PC-9 (cell line): ENCODE data around the gene TRIM5.

Experiments used
- CTCF ChIP-seq: fragments of 200-600 bp; sonication (generic); conservative IDR thresholded peaks from 2 replicates; pipeline ENCODE4 v1.6.1; 2017; ENCODE audit warnings: mixed run types, antibody characterized with exemption, mild to moderate bottlenecking, moderate library complexity
- EZH2 ChIP-seq: fragments of 200-600 bp; sonication (generic); IDR thresholded peaks from 2 replicates; pipeline ENCODE4 v1.8.0; 2017; ENCODE audit warnings: antibody characterized with exemption, low read depth

- TF ChIP-seq CTCF (no peak), EZH2 (no peak)
These were observed 4.7 kb upstream of the TRIM5 start, which contains the start of gene TRIM22 for GRCh38 chr11:5689551-5689983.
